Left renal cortex interstitium (tissue), 4 donors: ENCODE measurements around the gene KIFAP3. TPM values are rescaled to one million over a fixed set of nuclear protein-coding genes. Genes with fewer than 3 reads are reported as not detected.

Experiments
- polyA plus RNA-seq, 4 donors: library from polyadenylated mRNA; unstranded; fragments of 120-200 nt; gene quantifications; one replicate each; pipeline ENCODE4 v1.2.1, GENCODE V29; 2013; ENCODE audit not compliant: insufficient read length in 4 of 4

Gene KIFAP3
- polyA plus RNA-seq, 4 donors = 36.7 to 51.5 (median 41.8) TPM

Other genes starting within 250 kb of the KIFAP3 start
- gene SCYL3, start 180.8 kb downstream of the KIFAP3 start, polyA plus RNA-seq = 10 to 100 TPM; 17.8 to 20.2 (median 19.4) TPM
- gene NTMT2, start 71.3 kb upstream of the KIFAP3 start, polyA plus RNA-seq = under 1 TPM in 1 of 4 donors, not detected in 3; 0.18 TPM